PC-3 (cell line): ENCODE measurements around the gene FOXJ3.

Source experiments
- EZH2 ChIP-seq: fragments of 300-600 bp; sonication (generic); IDR thresholded peaks from one replicate; pipeline ENCODE4 v1.6.1; 2017; ENCODE audit warnings: antibody characterized with exemption, mild to moderate bottlenecking, low read length; ENCODE audit not compliant: unreplicated experiment
- EZH2phosphoT487 ChIP-seq: fragments of 300-600 bp; sonication (generic); IDR thresholded peaks from 2 replicates; pipeline ENCODE4 v1.6.1; 2018; ENCODE audit warnings: mild to moderate bottlenecking, antibody characterized with exemption, low read length, borderline replicate concordance
- TF ChIP-seq, protein P1 (sequence below): fragments of 300-600 bp; sonication (generic); conservative IDR thresholded peaks from 2 replicates; pipeline ENCODE4 v1.5.1; 2017; ENCODE audit warnings: antibody characterized with exemption, low read depth, mild to moderate bottlenecking, low read length

DNA sequence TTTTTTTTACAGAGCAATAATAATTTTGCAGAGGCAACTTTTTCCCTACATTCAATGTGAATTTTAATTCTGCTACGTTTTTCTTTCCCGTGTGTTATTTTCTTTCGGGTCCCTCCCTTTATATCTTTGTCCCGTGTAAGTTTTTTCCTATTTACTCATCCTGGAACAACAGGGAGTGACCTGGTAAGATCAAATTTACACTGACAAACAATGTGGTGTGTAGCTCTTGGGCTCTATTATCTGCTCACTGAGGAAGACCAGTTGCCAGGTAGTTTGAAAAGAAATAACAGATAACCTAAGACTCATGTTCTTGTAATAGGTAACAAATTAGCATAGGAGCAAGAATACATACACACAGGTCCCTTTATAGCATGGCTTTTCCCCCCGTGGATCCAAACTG, 136.8 kb downstream of the FOXJ3 start:
- TF ChIP-seq, protein P1, sequence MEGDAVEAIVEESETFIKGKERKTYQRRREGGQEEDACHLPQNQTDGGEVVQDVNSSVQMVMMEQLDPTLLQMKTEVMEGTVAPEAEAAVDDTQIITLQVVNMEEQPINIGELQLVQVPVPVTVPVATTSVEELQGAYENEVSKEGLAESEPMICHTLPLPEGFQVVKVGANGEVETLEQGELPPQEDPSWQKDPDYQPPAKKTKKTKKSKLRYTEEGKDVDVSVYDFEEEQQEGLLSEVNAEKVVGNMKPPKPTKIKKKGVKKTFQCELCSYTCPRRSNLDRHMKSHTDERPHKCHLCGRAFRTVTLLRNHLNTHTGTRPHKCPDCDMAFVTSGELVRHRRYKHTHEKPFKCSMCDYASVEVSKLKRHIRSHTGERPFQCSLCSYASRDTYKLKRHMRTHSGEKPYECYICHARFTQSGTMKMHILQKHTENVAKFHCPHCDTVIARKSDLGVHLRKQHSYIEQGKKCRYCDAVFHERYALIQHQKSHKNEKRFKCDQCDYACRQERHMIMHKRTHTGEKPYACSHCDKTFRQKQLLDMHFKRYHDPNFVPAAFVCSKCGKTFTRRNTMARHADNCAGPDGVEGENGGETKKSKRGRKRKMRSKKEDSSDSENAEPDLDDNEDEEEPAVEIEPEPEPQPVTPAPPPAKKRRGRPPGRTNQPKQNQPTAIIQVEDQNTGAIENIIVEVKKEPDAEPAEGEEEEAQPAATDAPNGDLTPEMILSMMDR = no peak
- TF ChIP-seq EZH2phosphoT487 (no peak), EZH2 (no peak)
